ENCODE results near the gene NOL9.

The NOL9 gene

GRCh38 chr1:6519491-6519934 is 34.8 kb downstream of the NOL9 start:
- no peak for DNase-seq

GRCh38 chr1:6517435-6517851 is 36.9 kb downstream of the NOL9 start:
- no peak for DNase-seq

GRCh38 chr1:6515771-6516170 is 38.5 kb downstream of the NOL9 start:
- no peak for DNase-seq

- no peak for DNase-seq
Measured at GRCh38 chr1:6513320-6513801, 41.0 kb downstream of the NOL9 start.

GRCh38 chr1:6512908-6513280 is 41.4 kb downstream of the NOL9 start:
- no peak for DNase-seq

- no peak for DNase-seq
Measured at GRCh38 chr1:6512245-6512907, 41.9 kb downstream of the NOL9 start.

- no peak for DNase-seq
Measured at GRCh38 chr1:6511561-6512244, 42.6 kb downstream of the NOL9 start.

GRCh38 chr1:6511056-6511455 is 43.3 kb downstream of the NOL9 start:
- DNase-seq = no peak

- DNase-seq = no peak
Measured at GRCh38 chr1:6510493-6510892, 43.8 kb downstream of the NOL9 start.

- no peak for DNase-seq
Measured at GRCh38 chr1:6509919-6510291, 44.4 kb downstream of the NOL9 start.

- no peak for DNase-seq
Measured at GRCh38 chr1:6509220-6509918, 44.9 kb downstream of the NOL9 start.

- no peak for DNase-seq
Measured at GRCh38 chr1:6508816-6509189, 45.5 kb downstream of the NOL9 start.

GRCh38 chr1:6508154-6508815 is 46.0 kb downstream of the NOL9 start:
- no peak for DNase-seq

- no peak for DNase-seq
Measured at GRCh38 chr1:6507461-6507911, 46.8 kb downstream of the NOL9 start.

GRCh38 chr1:6507037-6507428 is 47.3 kb downstream of the NOL9 start:
- DNase-seq = no peak

- no peak for DNase-seq
Measured at GRCh38 chr1:6506210-6507036, 47.9 kb downstream of the NOL9 start.

- DNase-seq = no peak
Measured at GRCh38 chr1:6505367-6506209, 48.7 kb downstream of the NOL9 start.

- DNase-seq = no peak
Measured at GRCh38 chr1:6504887-6505286, 49.4 kb downstream of the NOL9 start.

- DNase-seq = no peak
Measured at GRCh38 chr1:6503884-6504602, 50.3 kb downstream of the NOL9 start.

GRCh38 chr1:6502000-6502891 is 52.1 kb downstream of the NOL9 start:
- DNase-seq = no peak
